Activated CD8-positive, alpha-beta memory T cell treated with anti-CD3 and anti-CD28 coated beads for 24 hours (primary cell): ENCODE measurements around the gene NFKBIL1.
A peak's percentile ranks its signal among the peaks of the same experiment; 100 is the strongest.
"Not testable (repeated sequence)": the region's sequence is repeated elsewhere in the genome, so short reads cannot be mapped to it uniquely, and the experiment has no call there.

Experiments
- DNase-seq: peaks from one replicate; pipeline ENCODE4 v3.0.0-alpha.2; 2020

NFKBIL1 gene, protein sequence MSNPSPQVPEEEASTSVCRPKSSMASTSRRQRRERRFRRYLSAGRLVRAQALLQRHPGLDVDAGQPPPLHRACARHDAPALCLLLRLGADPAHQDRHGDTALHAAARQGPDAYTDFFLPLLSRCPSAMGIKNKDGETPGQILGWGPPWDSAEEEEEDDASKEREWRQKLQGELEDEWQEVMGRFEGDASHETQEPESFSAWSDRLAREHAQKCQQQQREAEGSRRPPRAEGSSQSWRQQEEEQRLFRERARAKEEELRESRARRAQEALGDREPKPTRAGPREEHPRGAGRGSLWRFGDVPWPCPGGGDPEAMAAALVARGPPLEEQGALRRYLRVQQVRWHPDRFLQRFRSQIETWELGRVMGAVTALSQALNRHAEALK

DNA sequence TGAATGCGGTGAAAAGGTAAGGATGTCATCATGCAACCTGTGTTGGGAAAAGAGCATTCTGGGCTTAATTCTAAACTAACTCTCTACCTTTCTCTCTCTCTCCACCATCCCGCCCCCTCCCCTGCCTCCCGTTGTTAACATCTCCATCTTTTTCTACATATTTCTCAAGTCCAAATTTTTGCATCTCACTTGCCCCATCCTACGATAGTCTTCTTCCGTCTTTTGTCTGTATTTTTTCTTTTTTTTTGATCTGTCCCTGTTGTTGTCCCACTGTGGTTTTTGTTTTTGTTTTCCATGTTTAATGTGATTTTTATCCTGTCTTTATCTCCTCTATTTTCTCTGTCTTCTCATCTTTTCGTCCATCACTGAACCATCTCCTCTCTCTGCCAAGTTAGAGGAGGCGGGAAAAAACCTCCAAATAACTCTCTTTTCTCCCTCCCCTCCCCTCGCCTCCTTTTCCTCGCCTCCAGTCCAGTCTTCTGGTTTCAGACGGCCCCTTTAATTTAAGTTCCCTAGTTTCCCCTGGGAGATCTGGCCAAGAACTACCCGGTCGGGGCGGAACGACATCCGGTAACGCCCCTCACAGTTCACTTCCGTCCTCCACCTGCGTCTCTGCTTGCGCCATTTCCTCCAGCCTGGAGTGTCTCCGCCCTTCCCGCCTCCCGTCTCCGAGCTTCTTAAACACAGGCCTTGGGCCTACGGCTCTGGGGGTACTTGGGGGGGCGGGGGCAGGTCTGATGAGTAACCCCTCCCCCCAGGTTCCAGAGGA lies at the start of gene NFKBIL1:
TSS of gene NFKBIL1 (plus strand) at position 651 of the 769 bp plus-strand sequence. CDS start at position 738, 87 bp downstream.
- DNase-seq: peak; percentile 94

DNA sequence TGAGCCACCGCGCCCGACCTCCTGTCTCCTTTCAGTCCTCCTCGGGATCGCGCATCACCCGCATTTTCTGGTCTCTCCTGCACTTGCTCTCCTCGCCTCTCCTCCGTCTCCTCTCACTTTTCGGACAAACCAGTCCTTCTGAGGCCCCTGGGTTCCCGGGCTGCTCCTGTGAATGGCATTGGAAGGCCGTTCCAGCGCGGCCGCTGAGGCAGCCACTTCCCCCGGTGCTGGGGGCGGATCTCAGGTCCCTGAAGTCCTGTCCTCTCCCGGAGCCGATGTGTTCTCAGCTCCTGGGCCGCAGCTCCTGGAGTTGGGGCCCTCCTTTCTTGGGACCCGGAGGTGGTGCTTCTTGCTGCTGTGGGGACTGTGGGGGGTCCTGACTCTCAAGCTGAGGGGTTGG lies 48.7 kb upstream of the NFKBIL1 start:
- no peak for DNase-seq

DNA sequence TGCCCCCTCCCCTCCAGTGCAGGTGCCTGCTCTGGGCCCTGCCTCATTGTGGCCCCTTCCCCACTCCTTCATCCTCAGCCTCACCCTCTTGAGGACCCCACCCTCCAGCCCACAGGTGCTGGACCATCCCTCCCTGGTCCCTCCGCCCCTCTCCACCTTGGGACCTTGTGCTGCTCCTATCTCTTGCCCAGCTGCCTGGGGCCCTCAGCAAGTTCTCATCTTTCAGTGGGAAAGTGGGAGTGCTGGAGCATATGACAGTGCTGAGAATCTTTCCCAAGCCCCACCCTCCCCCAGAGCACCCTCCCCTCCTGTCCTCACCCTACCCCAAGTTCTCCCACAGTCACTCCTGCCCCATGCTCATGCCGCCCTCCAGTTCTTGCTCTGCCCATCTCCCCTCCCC lies 47.8 kb upstream of the NFKBIL1 start:
- DNase-seq: not testable (repeated sequence)

DNA sequence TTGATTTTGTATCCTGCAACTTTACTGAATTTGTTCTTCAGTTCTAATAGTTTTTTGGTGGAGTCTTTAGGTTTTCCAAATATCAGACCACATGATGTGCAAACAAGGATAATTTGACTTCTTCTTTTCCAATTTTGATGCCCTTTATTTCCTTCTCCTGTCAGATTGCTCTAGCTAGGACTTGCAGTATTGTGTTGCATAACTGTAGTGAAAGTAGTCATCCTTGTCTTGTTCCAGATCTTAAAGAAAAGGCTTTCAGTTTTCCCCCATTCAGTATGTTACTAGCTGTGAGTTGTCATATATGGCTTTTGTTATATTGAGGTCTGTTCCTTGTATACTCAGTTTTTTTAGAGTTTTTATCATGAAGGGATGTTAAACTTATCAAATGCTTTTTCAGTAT lies 44.8 kb upstream of the NFKBIL1 start:
- DNase-seq: no peak

DNA sequence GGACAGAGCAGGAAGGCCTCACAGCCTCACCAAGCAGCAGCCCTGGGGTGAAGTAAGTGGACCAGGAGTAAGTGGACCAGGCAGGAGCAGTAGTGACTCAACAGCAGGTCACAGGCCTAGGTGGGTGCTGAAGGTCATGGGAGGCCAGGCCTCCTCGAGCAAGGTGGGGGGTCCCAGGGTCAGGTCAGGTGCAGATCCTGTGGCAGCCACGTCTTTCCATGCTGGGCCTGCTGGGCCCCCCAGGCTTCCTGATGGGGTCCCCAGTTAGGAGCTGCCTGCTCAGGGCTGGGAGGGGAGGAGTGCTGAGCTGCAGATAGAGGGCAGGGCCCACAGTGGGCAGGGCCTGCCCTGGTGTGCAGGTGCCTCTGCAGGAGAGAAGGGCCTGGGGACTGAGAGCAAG lies 38.4 kb upstream of the NFKBIL1 start:
- DNase-seq: not testable (repeated sequence)

DNA sequence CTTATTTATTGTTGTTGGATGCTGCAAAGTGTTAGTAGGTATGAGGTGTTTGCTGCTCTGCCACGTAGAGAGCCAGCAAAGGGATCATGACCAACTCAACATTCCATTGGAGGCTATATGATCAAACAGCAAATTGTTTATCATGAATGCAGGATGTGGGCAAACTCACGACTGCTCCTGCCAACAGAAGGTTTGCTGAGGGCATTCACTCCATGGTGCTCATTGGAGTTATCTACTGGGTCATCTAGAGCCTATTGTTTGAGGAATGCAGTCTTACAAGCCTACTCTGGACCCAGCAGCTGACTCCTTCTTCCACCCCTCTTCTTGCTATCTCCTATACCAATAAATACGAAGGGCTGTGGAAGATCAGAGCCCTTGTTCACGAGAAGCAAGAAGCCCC lies 37.4 kb upstream of the NFKBIL1 start:
- DNase-seq: no peak

DNA sequence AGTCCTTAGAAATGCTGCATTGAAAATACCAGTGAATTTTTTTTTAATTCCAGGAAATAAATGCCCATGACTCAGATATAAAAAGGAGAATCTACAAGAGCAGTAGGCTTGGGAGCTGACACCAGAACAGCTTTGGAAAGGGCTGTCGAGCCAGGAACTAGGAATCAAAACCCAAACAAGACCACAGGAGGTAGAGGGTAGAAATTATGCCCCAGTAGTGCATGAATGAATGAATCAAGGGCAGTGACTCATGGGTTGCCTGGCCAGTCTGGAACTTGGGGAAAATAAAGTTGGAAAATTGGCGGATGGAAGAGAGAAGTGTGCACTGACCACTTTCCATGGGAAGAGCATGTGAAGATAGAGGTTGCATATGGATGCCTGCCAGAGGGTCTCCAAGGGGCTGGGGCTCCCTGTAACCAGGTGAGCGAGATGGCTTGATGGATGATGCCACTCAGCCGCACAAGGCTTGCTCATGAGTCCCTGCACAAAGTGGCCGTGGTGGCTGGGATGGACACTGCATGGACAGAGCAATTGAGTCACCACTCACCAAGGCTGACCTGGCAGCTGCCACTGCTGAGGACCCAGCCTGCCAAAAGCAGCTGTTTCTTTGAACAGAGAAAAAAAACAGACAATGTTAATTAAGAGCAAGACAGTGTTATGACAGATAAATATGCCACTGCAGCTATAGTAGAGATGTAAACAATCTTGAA lies 33.8 kb upstream of the NFKBIL1 start:
- DNase-seq: no peak

DNA sequence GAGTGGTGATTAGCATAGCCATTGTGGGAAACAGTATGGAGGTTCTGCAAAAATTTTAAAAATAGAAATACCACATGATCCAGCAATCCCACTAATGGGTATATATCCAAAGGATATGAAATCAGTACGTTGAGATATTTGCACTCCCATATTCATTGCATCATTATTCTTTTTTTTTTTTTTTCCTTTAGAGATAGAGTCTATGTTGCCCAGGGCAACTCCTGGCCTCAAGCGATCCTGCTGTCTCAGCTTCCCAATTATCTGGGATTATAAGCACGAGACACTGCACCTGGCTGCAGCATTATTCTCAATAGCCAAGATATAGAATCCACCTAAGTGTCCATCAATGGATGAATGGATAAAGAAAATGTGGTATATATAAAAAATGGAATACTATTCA lies 25.6 kb upstream of the NFKBIL1 start:
- DNase-seq: no peak

DNA sequence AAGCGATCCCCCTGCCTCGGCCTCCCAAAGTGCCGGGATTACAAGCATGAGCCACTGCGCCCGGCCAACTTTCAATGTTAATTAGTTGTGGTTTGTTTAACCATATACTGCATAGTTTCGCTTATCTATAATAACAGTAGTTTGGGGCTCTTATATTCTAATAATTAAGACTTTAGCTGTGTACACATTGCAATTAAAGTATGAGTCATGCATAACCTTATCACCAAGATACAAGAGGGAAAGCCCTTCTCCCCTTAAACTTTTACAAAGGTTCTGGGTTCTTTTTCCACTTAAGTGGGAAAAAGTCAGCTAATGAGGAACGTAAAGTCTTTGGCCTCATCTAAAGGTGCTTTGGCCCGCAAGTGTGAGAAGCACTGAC lies 21.9 kb upstream of the NFKBIL1 start:
- no peak for DNase-seq

DNA sequence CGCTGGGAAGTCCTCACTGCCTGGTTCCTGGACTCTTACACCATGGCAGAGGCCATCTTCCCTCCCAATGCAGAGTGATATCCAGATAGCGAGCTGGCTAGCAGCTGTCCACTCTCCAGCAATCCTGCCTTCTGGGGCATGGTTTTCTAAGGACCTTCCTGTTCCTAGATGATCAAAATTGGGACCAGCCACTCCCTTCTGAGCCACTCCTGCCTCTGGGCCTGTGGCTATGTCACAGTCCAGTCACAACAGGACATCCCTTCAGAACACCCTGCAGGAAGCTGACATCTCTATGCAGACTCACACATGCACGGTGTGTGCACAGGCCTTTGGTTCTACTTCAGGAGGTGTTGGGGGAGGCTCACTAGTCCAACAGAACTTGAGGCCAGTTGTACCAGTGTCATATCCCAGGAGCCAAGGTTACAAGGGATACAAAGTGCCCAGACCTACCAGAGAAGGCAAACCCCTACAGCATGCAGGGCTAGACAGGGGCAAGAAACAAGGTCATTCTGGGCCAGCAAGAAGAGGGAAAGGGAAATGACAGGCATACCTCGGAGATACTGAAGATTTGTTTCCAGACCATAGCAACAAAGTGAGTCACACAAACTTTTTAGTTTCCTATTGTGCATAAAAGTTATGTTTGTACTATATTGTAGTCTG lies 21.3 kb upstream of the NFKBIL1 start:
- DNase-seq: no peak

DNA sequence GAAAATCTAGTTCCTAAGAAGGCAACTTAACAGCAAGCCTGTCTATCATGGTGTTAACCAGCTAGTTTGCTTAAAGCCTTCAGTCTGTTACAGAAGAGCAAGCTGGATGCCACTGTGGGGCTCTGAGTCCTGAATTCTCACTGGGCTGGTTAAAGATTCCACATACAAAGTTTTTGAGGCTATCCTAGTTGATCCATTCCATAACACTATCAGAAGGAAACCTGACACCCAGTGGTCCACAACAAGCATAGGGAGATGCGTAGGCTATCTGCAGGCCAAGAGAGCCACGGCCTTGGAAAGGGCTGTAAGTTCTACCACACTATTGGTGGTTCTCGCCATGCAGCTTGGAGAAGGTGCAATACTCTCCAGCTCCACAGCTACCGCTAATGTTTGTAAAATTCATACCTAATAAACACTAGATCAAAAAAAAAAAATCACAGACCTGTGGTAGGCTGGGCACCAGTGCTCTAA lies 19.1 kb upstream of the NFKBIL1 start:
- DNase-seq: no peak

DNA sequence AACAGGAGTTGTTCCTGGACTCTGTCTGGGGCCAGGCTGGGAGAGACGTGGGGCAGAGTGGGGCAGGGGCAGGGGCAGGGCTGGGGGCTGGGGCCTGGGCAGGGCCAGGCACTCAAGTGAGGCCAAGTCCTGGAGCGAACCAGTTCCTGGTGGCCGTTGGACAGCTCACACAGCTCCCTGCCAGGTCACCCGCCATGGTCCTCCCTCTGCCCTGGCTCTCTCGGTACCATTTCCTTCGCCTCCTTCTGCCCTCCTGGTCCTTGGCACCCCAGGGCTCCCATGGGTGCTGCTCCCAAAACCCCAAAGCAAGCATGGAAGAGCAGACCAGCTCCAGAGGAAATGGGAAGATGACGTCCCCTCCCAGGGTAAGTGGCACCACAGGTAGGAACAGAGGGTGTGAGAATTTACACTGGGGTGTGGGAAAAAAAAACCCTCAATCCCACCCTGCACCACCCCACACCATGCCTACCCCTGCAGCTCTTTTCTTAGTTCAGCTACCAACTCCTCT lies 18.5 kb upstream of the NFKBIL1 start, which contains the start of gene MCCD1:
TSS of gene MCCD1 (plus strand) at position 142 of the 508 bp plus-strand sequence. CDS start at position 195, 53 bp downstream.
- DNase-seq: no peak

DNA sequence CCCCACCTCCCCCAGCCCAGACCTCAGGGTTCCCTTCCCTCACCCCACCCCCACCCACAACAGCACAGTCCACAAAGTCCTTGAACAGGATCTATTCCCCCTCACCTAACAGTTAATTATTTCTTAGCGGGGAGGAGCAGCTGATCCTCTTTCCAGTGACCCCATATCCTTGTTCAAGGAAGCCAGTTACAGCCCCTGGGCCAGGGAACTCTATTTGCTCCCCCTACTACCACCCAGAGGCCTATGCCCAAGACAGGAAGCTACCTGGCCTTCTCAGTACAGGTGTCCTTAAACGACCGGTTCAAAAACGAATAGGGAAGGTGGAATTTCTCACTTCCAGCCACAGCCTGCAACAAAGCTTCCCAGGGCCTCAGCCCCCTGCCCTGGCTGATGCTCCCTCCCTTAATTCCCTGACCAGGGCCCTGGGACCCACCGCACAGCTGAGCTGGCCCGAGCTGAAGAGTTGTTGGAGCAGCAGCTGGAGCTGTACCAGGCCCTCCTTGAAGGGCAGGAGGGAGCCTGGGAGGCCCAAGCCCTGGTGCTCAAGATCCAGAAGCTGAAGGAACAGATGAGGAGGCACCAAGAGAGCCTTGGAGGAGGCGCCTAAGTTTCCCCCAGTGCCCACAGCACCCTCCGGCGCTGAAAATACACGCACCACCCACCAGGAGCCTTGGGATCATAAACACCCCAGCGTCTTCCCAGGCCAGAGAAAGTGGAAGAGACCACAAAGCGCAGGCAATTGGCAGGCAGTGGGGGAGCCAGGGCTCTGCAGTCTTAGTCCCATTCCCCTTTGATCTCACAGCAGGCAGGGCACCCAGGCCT lies 17.9 kb upstream of the NFKBIL1 start:
- DNase-seq: peak; percentile 58

DNA sequence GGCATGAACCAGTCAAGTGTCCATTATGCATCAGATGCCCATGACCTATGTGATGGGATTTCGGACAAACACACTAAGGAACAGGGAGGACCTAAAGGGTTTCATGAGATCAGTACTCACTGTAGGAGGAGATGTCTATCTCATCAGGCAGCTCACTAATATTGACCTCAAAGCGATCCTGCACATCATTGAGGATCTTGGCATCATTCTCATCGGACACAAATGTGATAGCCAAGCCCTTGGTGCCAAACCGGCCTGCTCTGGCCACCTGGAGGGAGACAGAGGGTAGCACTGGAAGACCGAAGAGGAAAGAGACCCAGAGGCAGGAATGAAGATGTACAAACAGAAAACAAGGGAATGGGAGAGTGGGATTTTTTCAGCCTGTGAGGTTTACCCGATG lies 16.7 kb upstream of the NFKBIL1 start:
- DNase-seq: no peak

DNA sequence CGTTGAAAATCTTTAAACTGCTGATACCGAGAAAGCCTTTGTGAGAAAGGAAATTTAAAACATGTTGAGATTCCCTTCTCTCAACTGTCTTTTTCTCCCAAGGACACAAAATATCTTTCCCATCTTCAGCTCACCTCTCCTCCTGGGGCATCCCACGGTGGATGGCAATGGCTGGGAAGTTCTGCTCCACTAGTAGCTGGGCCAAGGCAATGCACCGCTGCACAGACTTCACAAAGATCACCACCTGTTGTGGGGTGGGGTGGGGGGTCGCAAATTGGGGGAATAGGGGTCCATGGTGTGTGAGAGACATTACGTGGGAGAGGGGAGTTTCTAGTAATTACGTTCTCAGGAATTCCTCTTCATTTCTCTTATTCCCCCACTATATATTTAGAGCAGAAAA lies 16.2 kb upstream of the NFKBIL1 start:
- DNase-seq: no peak

DNA sequence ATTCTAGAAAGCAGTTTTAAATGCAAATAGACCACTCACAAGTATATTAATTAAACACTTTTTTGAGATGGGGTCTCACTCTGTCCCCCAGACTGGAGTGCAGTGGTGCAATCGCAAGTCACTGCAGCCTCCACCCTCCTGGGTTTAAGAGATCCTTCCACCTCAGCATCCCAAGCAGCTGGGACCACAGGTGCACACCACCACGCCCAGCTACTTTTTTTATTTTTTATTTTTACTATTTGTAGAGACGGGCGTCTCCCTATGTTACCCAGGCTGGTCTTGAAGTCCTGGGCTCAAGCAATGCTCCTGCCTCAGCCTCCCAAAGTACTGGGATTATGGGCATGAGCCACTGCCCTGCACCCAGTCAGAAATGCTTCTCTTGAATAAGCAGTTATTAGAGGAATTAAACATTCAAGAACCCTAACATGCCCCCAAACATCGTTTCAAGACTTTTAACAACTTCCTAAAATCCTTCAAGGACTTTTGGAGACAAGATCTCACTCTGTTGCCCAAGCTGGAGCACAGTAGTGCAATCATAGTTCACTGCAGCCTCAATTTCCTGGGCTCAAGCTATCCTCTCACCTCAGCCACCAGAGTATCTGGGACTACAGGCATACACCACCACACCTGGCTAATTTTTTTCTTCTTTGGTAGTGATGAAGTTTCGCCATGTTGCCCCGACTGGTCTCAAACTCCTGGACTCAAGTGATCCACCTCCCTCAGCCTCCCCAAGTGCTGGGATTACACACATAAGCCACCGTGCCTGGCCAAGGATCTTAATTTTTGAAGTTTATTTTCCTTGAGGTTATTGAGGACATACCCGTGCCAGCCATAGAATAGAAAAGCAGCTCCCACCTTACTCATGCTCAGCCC lies 15.4 kb upstream of the NFKBIL1 start:
- DNase-seq: no peak

DNA sequence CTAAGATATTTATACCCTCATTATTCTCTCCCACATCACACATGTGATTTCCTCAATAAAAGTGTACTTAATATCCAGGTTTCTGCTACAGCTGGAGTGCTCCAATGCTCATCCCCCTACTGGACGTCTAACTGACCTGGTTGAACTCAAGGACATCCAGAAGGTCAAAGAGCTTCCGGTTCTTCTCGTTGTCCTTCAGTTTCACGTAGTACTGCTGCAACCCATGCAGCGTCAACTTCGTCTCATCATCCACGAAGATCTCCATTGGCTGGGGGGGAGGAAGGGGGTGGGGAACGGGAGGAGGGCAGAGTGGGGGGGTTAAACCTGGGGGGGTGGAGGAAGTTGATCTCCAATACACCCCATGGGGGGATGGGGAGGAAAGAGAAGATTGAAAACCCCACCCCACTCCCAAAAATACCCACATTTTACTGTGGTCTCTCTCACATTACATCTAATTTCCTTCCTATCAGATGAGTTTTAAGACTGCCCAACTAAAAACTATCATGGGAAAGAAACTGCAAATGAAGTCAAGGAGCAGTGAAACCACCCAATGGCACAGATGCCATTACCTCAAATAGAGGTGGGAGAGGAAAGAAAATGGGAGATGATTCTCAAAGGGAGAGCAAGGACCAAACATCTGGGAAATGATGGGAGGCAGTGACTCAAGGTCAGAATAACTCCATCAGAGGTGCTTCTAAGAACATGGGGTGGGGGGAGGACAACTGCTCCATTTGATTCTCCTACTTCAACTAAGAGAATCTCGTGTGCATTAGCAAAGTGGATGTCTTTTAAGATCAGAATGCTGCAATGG lies 14.6 kb upstream of the NFKBIL1 start:
- DNase-seq: no peak

DNA sequence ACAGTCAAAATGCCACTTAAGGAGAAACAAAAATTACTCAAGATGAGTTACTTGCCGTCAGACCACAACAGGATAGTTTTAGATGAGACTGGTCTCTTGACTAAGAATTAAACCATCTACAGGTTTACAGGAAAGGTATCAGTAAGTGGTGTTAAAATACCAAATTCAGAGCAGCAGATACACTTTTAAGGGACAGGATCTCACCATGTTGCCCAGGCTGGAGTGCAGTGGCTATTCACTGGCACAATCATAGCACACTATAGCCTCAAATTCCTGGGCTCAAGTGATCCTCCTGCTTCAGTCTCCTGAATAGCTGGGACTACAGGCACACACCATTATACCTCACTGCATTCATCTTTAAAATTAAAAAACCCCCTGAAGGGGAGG lies 14.0 kb upstream of the NFKBIL1 start:
- DNase-seq: no peak

DNA sequence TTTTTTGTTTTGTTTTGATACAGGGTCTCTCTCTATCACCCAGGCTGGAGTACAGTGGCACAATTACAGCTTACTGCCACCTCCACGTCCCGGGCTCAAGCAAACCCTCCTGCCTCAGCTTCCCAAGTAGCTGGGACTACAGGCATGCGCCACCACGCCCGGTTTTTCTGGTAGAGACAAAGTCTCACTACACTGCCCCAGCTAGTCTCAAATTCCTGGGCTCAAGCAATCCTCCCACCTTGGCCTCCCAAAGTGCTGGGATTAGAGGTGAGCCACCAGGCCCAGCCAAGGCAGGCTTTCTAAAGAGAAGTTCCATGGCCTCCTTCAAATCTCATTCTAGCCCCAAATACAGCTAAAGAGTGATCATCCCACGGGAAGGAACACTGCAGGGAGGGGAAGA lies 13.4 kb upstream of the NFKBIL1 start:
- DNase-seq: no peak

DNA sequence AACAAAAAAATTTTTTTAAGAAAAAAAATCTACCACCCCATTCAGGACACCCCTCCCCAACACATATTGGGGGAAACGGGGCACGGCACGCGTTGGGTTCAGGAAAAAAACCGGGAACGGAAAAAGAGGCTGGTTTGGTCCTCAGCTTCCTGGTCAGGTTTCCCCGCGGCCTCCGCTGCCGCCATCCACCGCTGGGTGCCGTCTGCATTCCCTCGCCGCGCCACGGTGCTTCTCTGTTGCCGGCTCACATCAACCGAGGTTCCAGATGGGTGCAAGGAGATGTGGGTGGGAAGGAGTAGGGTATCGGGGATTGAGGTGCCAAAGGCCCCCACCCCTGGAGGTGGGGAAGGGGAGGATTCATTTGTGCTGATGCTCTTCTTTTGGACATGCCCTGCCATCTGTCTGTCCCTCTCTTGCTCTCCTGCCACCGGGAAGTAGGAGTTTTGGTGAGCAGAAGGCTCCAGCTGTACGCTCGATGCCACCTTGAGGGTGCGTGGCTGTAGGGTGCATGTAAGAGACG lies 12.8 kb upstream of the NFKBIL1 start:
- DNase-seq: no peak
